Breast epithelium (tissue), 4 donors: Measurements from ENCODE around the gene OSBPL9. TPM values are rescaled to one million over a fixed set of nuclear protein-coding genes. Genes with fewer than 3 reads are reported as not detected.

Experiments
- DNase-seq, 2 donors: peaks; one replicate each; pipeline ENCODE4 v3.0.0-alpha.2; 2019; ENCODE audit warnings: low spot score in 2 of 2
- H3K27ac ChIP-seq, 2 donors: fragments of 200-600 bp; sonication (generic) in 1 of 2; one replicate each; pipeline ENCODE4 v1.5.1; 2016 to 2019; ENCODE audit warnings: mild to moderate bottlenecking in 1 of 2
- H3K27me3 ChIP-seq, 2 donors: fragments of 200-600 bp; sonication (generic) in 1 of 2; one replicate each; pipeline versions ENCODE4 v1.5.1 to v1.6.0; 2017 to 2019; ENCODE audit warnings: control low read depth in 1 of 2, mild to moderate bottlenecking in 1 of 2
- H3K36me3 ChIP-seq: fragments of 200-600 bp; one replicate; pipeline ENCODE4 v1.5.1; 2019
- H3K4me1 ChIP-seq, 2 donors: fragments of 200-600 bp; sonication (generic); one replicate each; pipeline ENCODE4 v1.5.1; 2016 to 2019; ENCODE audit warnings: control low read depth in 1 of 2
- H3K4me3 ChIP-seq, 3 donors: fragments of 200-600 bp; sonication (generic); 1 replicate in 2 of 3; 2 replicates in 1 of 3; pipeline ENCODE4 v1.5.1; 2016 to 2019; ENCODE audit warnings: mild to moderate bottlenecking in 3 of 3, moderate library complexity in 2 of 3
- H3K9me3 ChIP-seq, 2 donors: fragments of 200-600 bp; sonication (generic) in 1 of 2; one replicate each; pipeline ENCODE4 v1.5.1; 2016 to 2019; ENCODE audit warnings: control low read depth in 1 of 2
- CTCF ChIP-seq, 3 donors: fragments of 450-650 bp; IDR thresholded peaks; one replicate each; pipeline ENCODE4 v1.5.1; 2016 to 2017; ENCODE audit warnings: antibody characterized with exemption in 3 of 3, mild to moderate bottlenecking in 3 of 3, moderate library complexity in 3 of 3
- POLR2A ChIP-seq: fragments of 450-650 bp; IDR thresholded peaks from one replicate; pipeline ENCODE4 v1.6.1; 2016; ENCODE audit warnings: antibody characterized with exemption, mild to moderate bottlenecking, moderate library complexity
- POLR2AphosphoS5 ChIP-seq, 3 donors: sonication (generic); formaldehyde crosslinking; IDR thresholded peaks; one replicate each; pipeline ENCODE4 v1.6.1; 2017; ENCODE audit warnings: antibody characterized with exemption in 3 of 3
- intact Hi-C: fragments of 100-400 bp; cut with DNase I; formaldehyde crosslinking; loops from one replicate; pipeline ENCODE4 v1.15.1; 2023; ENCODE audit warnings: low total_unique reads
- total RNA-seq, 3 donors: library from RNA; depleted of rRNA; stranded (reverse); fragments of >200 nt; gene quantifications; one replicate each; pipeline ENCODE4 v1.1.0, GENCODE V29; 2016

Gene OSBPL9
- total RNA-seq, 3 donors from 2014 or later, result 107 to 213 (median 136) TPM

GRCh38 chr1:51673279-51673678 lies 56.4 kb downstream of the OSBPL9 start:
- H3K4me1 ChIP-seq, result peaks cover 0 to 8% of the 10 kb centered on the region in 2 donors
- intact Hi-C loops, result no loop called here
- no peak overlapping the region for H3K4me3 ChIP-seq
- TF ChIP-seq CTCF (IDR thresholded peaks at IDR 0.05), result no peak
- no peaks in the 10 kb centered on the region for H3K9me3 ChIP-seq
- no peaks in the 10 kb centered on the region for H3K27me3 ChIP-seq
- H3K27ac ChIP-seq, result no peak overlapping the region
- DNase-seq, result no peak
- H3K36me3 ChIP-seq, result no peaks in the 10 kb centered on the region

- Histone ChIP-seq H3K4me3 (no peak overlapping the region), H3K9me3 (no peaks in the 10 kb centered on the region), H3K4me1 (no peaks in the 10 kb centered on the region), H3K27me3 (no peaks in the 10 kb centered on the region), H3K27ac (no peak overlapping the region), H3K36me3 (no peaks in the 10 kb centered on the region)
- intact Hi-C loops, result no loop called here
- no peak for DNase-seq
- TF ChIP-seq POLR2AphosphoS5 (IDR thresholded peaks at IDR 0.05) (no peak), CTCF (IDR thresholded peaks at IDR 0.05) (no peak), POLR2A (no peak)
Measured at GRCh38 chr1:51675177-51675780, 58.4 kb downstream of the OSBPL9 start.

GRCh38 chr1:51679435-51679834 lies 62.5 kb downstream of the OSBPL9 start:
- intact Hi-C loops, result no loop called here
- TF ChIP-seq POLR2A (no peak), CTCF (IDR thresholded peaks at IDR 0.05) (no peak), POLR2AphosphoS5 (IDR thresholded peaks at IDR 0.05) (no peak)
- Histone ChIP-seq H3K27ac (no peak overlapping the region), H3K9me3 (no peaks in the 10 kb centered on the region), H3K27me3 (no peaks in the 10 kb centered on the region), H3K36me3 (no peaks in the 10 kb centered on the region), H3K4me3 (no peak overlapping the region), H3K4me1 (no peaks in the 10 kb centered on the region)
- no peak for DNase-seq

- no peak for TF ChIP-seq CTCF (IDR thresholded peaks at IDR 0.05)
- TF ChIP-seq POLR2AphosphoS5 (IDR thresholded peaks at IDR 0.05), result no peak
- no peak for TF ChIP-seq POLR2A
- Histone ChIP-seq H3K4me3 (no peak overlapping the region), H3K4me1 (peaks cover 0 to 6% of the 10 kb centered on the region in 2 donors), H3K9me3 (no peaks in the 10 kb centered on the region), H3K36me3 (no peaks in the 10 kb centered on the region), H3K27me3 (no peaks in the 10 kb centered on the region), H3K27ac (no peak overlapping the region)
- intact Hi-C loops, result no loop called here
- no peak for DNase-seq
Measured at GRCh38 chr1:51684776-51685175, 67.9 kb downstream of the OSBPL9 start.

GRCh38 chr1:51686450-51686849 lies 69.6 kb downstream of the OSBPL9 start:
- intact Hi-C loops, result no loop called here

More at GRCh38 chr1:51686450-51686849, 69.6 kb downstream of the OSBPL9 start:
- Histone ChIP-seq H3K27me3 (no peaks in the 10 kb centered on the region), H3K36me3 (no peaks in the 10 kb centered on the region), H3K27ac (no peak overlapping the region), H3K4me3 (no peak overlapping the region), H3K9me3 (no peaks in the 10 kb centered on the region), H3K4me1 (peaks cover 0 to 6% of the 10 kb centered on the region in 2 donors)
- no peak for DNase-seq
- TF ChIP-seq CTCF (IDR thresholded peaks at IDR 0.05), result no peak
- TF ChIP-seq POLR2A, result no peak
- TF ChIP-seq POLR2AphosphoS5 (IDR thresholded peaks at IDR 0.05), result no peak
